Tibial artery (tissue), 4 donors: Measurements from ENCODE around the gene F2RL2.
"Not testable (repeated sequence)": the region's sequence is repeated elsewhere in the genome, so short reads cannot be mapped to it uniquely, and the experiment has no call there.

Experiments used
- DNase-seq, 2 donors: peaks; one replicate each; pipeline ENCODE4 v3.0.0-alpha.2; 2019
- H3K27ac ChIP-seq, 2 donors: fragments of 200-600 bp; sonication (generic) in 1 of 2; 1 replicate in 1 of 2; 2 replicates in 1 of 2; pipeline ENCODE4 v1.5.1; 2018 to 2019; ENCODE audit warnings: mild to moderate bottlenecking in 1 of 2
- H3K27me3 ChIP-seq, 2 donors: fragments of 200-600 bp; sonication (generic) in 1 of 2; one replicate each; pipeline versions ENCODE4 v1.5.1 to v1.6.0; 2016 to 2019
- H3K36me3 ChIP-seq, 3 donors: fragments of 200-600 bp; sonication (generic) in 2 of 3; one replicate each; pipeline ENCODE4 v1.5.1; 2016 to 2019; ENCODE audit warnings: mild to moderate bottlenecking in 2 of 3
- H3K4me1 ChIP-seq, 4 donors: fragments of 200-600 bp; sonication (generic) in 2 of 4; 1 replicate in 3 of 4; 2 replicates in 1 of 4; pipeline ENCODE4 v1.5.1; 2016 to 2019
- H3K4me3 ChIP-seq, 2 donors: fragments of 200-600 bp; sonication (generic) in 1 of 2; 1 replicate in 1 of 2; 2 replicates in 1 of 2; pipeline ENCODE4 v1.5.1; 2018 to 2019; ENCODE audit warnings: mild to moderate bottlenecking in 2 of 2
- H3K9me3 ChIP-seq, 3 donors: fragments of 200-600 bp; sonication (generic) in 1 of 3; one replicate each; pipeline ENCODE4 v1.5.1; 2016 to 2019
- CTCF ChIP-seq, 2 experiments: fragments of 200-600 bp in 1 of 2; fragments of 450-650 bp in 1 of 2; IDR thresholded peaks; one replicate each; pipeline ENCODE4 v1.5.1; 2017 to 2019; ENCODE audit warnings: antibody characterized with exemption in 2 of 2, mild to moderate bottlenecking in 1 of 2, moderate library complexity in 1 of 2
- intact Hi-C: fragments of 100-400 bp; cut with DNase I; formaldehyde crosslinking; loops from one replicate; pipeline ENCODE4 v1.15.0; 2023; ENCODE audit warnings: low total_unique reads

The F2RL2 gene

GRCh38 chr5:76610196-76610595 lies 13.0 kb downstream of the F2RL2 start:
- Histone ChIP-seq H3K27me3 (no peaks in the 10 kb centered on the region), H3K4me3 (no peak overlapping the region), H3K4me1 (no peaks in the 10 kb centered on the region), H3K9me3 (no peaks in the 10 kb centered on the region), H3K36me3 (no peaks in the 10 kb centered on the region), H3K27ac (no peak overlapping the region)
- intact Hi-C loops = no loop called here
- no peak for TF ChIP-seq CTCF (IDR thresholded peaks at IDR 0.05)
- no peak for DNase-seq

DNA sequence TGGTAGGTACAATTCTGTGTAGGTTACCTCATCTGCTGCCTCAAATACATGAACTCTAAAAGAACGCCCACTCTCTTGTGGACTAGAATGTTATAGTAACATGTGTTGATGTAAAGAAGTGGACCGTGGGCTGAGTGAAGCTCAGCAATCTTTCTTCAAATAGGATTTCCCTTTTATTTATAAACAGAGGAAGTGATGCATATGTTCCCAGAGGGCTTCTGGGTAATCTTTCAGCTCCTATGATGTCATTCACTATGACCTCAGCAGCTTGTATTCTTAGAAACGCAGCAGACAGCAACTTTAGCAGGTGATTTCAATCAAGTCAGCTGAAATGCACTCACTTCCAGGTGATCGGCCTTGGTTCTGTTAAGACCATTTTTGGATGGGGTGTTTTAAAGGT lies 14.4 kb downstream of the F2RL2 start:
- Histone ChIP-seq H3K9me3 (no peaks in the 10 kb centered on the region), H3K27me3 (no peaks in the 10 kb centered on the region), H3K4me1 (no peaks in the 10 kb centered on the region), H3K36me3 (no peaks in the 10 kb centered on the region), H3K4me3 (no peak overlapping the region), H3K27ac (no peak overlapping the region)
- intact Hi-C loops = no loop called here
- DNase-seq = no peak
- no peak for TF ChIP-seq CTCF (IDR thresholded peaks at IDR 0.05)

DNA sequence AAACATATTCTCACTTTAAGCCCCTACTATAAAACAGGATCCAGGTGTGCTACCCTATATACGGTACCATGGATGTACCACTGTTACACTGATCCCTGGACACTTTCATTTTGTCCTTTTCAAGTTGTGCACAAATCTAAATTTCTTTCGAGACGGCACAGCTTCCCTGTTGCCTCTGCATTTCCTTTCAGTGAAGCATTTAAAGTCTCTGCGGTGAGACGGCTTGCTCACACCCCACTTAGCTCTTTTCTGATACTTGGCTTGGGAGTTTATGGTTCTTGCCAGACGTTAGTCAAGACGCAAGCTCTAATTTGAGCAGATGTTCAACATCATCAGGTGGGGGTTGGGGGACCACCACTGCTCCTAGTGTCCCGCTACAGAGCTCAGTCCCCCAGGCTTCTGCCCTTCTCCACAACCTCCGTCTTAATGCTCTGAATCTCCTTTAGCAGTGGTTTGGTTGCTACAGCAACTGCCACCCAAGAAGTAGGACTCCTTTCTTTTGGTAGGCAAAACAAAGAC lies 15.8 kb downstream of the F2RL2 start:
- no peaks in the 10 kb centered on the region for H3K27me3 ChIP-seq
- no peak overlapping the region for H3K4me3 ChIP-seq
- H3K9me3 ChIP-seq = no peaks in the 10 kb centered on the region
- no peak overlapping the region for H3K27ac ChIP-seq
- no peak for DNase-seq
- no peaks in the 10 kb centered on the region for H3K4me1 ChIP-seq
- no peaks in the 10 kb centered on the region for H3K36me3 ChIP-seq
- intact Hi-C loops = no loop called here
- no peak for TF ChIP-seq CTCF (IDR thresholded peaks at IDR 0.05)

DNA sequence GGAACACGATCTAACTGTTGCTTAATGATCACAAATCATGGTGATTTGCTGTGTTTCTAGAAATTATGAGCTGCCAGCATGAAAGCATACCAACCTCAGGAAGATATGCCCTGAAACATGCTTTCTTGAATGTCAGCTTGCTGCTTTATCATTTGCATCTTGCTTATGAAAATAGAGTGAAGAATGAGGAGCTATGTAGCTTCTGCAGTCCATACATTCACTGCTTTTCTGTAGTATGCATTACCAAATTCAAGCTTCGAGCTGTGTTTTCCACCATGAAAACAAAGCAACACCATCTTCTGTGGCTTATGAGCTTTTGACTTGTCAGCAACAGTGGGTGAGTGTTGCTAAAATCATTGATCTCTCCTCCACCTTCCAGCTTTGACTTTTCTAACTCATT lies 16.5 kb downstream of the F2RL2 start:
- no peak for TF ChIP-seq CTCF (IDR thresholded peaks at IDR 0.05)
- no peak overlapping the region for H3K4me3 ChIP-seq
- no peak for DNase-seq
- intact Hi-C loops = no loop called here
- no peak overlapping the region for H3K27ac ChIP-seq
- no peaks in the 10 kb centered on the region for H3K4me1 ChIP-seq
- H3K36me3 ChIP-seq = no peaks in the 10 kb centered on the region
- no peaks in the 10 kb centered on the region for H3K27me3 ChIP-seq
- H3K9me3 ChIP-seq = no peaks in the 10 kb centered on the region

GRCh38 chr5:76604838-76605237 lies 18.4 kb downstream of the F2RL2 start:
- Histone ChIP-seq H3K36me3 (no peaks in the 10 kb centered on the region), H3K4me1 (peaks cover 0 to 2% (median 0%) of the 10 kb centered on the region in 4 donors), H3K27ac (no peak overlapping the region), H3K27me3 (no peaks in the 10 kb centered on the region), H3K4me3 (no peak overlapping the region), H3K9me3 (no peaks in the 10 kb centered on the region)
- no peak for DNase-seq
- intact Hi-C loops = loop anchor here (5.0 kb wide), 1 partner anchor 167 kb away; no protein-coding TSS in a partner anchor
- TF ChIP-seq CTCF (IDR thresholded peaks at IDR 0.05) = no peak

DNA sequence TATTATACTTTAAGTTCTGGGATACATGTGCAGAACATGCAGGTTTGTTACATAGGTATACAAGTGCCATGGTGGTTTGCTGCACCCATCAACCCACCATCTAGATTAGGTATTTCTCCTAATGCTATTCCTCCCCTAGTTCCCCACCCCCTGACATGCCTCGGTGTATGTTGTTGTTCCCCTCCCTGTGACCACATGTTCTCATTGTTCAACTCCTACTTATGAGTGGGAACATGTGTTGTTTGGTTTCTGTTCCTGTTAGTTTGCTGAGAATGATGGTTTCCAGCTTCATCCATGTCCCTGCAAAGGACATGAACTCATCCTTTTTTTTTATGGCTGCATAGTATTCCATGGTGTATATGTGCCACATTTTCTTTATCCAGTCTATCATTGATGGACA lies 19.2 kb downstream of the F2RL2 start:
- not testable (repeated sequence) for H3K4me3 ChIP-seq, H3K4me1 ChIP-seq, H3K9me3 ChIP-seq, H3K36me3 ChIP-seq, DNase-seq, H3K27ac ChIP-seq, H3K27me3 ChIP-seq
- intact Hi-C loops = loop anchor here (5.0 kb wide), 1 partner anchor 168 kb away; no protein-coding TSS in a partner anchor
